HepG2 (cell line): ENCODE results near the gene CDK6. TPM values are rescaled to one million over a fixed set of nuclear protein-coding genes. Genes with fewer than 3 reads are reported as not detected.
A peak's percentile ranks its signal among the peaks of the same experiment; 100 is the strongest.

ENCODE experiments used
- ATAC-seq: fragments of 200-7000 bp; cut with Tn5 transposase; 3 replicates; pipeline ENCODE4 v1.9.1; 2020; ENCODE audit warnings: mild to moderate bottlenecking, moderate library complexity
- BruUV-seq: library from RNA; stranded (reverse); fragments of 400-500 nt; replicated peaks from 2 replicates; lab custom pipeline; 2021; lab: Mats Ljungman, UMichigan
- CTCF ChIA-PET: fragments of 300-600 bp; formaldehyde crosslinking; extraction: SDS; loops from one replicate; lab custom pipeline; 2021; ENCODE audit warnings: low total read pairs, inconsistent platforms, low intra/inter-chr PET ratio; lab: Yijun Ruan, JAX
- POLR2A ChIA-PET: fragments of 350-600 bp; sonication (Branson Sonifier 250); formaldehyde crosslinking; loops from one replicate; lab custom pipeline; 2020; ENCODE audit warnings: antibody characterized with exemption, inconsistent platforms; lab: Yijun Ruan, JAX
- DNase-seq: peaks from one replicate; pipeline ENCODE4 v3.0.0-alpha.2; 2015; ENCODE audit warnings: low spot score
- FAIRE-seq: peaks from 3 replicates; lab custom pipeline; 2011; peaks lifted over from hg19 to GRCh38; lab: Jason Lieb, UNC
- H2AFZ ChIP-seq: one replicate; pipeline ENCODE4 v1.6.1; 2011; ENCODE audit warnings: low read length, inconsistent platforms
- H3K27ac ChIP-seq: fragments of 300-600 bp; 3 replicates; pipeline ENCODE4 v1.8.0; 2011; ENCODE audit warnings: mixed run types, mild to moderate bottlenecking, mixed read lengths, low read length, inconsistent platforms; ENCODE audit not compliant: insufficient read depth; ENCODE audit errors: extremely low read length
- H3K27me3 ChIP-seq, 2 experiments: fragments of 200-600 bp in 1 of 2; 2 replicates in 1 of 2; 3 replicates in 1 of 2; pipeline versions ENCODE4 v1.6.0 to v1.8.0; 2011; ENCODE audit warnings: low read length in 2 of 2, mild to moderate bottlenecking in 2 of 2, moderate library complexity in 2 of 2, inconsistent platforms in 1 of 2; ENCODE audit not compliant: insufficient read depth in 2 of 2, control insufficient read depth in 1 of 2
- H3K36me3 ChIP-seq, 2 experiments: fragments of 200-600 bp in 1 of 2; replicated peaks in 1 of 2; 2 replicates in 1 of 2; 3 replicates in 1 of 2; pipeline versions ENCODE4 v1.5.1 to v1.8.0; 2011; ENCODE audit warnings: low read length in 2 of 2, inconsistent platforms in 1 of 2; ENCODE audit not compliant: insufficient read depth in 2 of 2, control insufficient read depth in 1 of 2
- H3K4me1 ChIP-seq: 2 replicates; pipeline ENCODE4 v1.5.1; 2012; ENCODE audit warnings: low read length, inconsistent platforms; ENCODE audit not compliant: insufficient read depth
- H3K4me2 ChIP-seq: 2 replicates; pipeline ENCODE4 v1.6.0; 2011; ENCODE audit warnings: low read depth, low read length, inconsistent platforms
- H3K4me3 ChIP-seq, 3 experiments: fragments of 200-600 bp in 1 of 3; sonication (generic), shearing (Covaris generic) in 1 of 3; replicated peaks in 1 of 3; 2 replicates each; pipeline ENCODE4 v1.5.1; 2011 to 2016; ENCODE audit warnings: low read length in 3 of 3, inconsistent platforms in 2 of 3, low read depth in 2 of 3, mild to moderate bottlenecking in 2 of 3, control low read depth in 1 of 3, mixed read lengths in 1 of 3; ENCODE audit not compliant: insufficient read depth in 1 of 3
- H3K79me2 ChIP-seq: one replicate; pipeline ENCODE4 v1.6.1; 2011; ENCODE audit warnings: low read length, inconsistent platforms; ENCODE audit not compliant: insufficient read depth
- H3K9ac ChIP-seq: 2 replicates; pipeline ENCODE4 v1.6.0; 2011; ENCODE audit warnings: mild to moderate bottlenecking, low read depth, low read length, inconsistent platforms; ENCODE audit not compliant: insufficient read depth
- H3K9me3 ChIP-seq: 2 replicates; pipeline ENCODE4 v1.5.1; 2012; ENCODE audit warnings: mild to moderate bottlenecking, low read length
- H4K20me1 ChIP-seq: 2 replicates; pipeline ENCODE4 v1.6.0; 2011; ENCODE audit warnings: inconsistent platforms, mild to moderate bottlenecking, low read length, moderate library complexity; ENCODE audit not compliant: insufficient read depth
- BORCS8-MEF2B ChIP-seq: sonication (generic); formaldehyde crosslinking; IDR thresholded peaks from 2 replicates; pipeline ENCODE4 v1.8.0; 2022; ENCODE audit warnings: mild to moderate bottlenecking, missing genetic modification reagents
- FOXJ3 ChIP-seq: sonication (generic); formaldehyde crosslinking; IDR thresholded peaks from 2 replicates; pipeline ENCODE4 v1.4.0; 2020; ENCODE audit warnings: missing genetic modification reagents, mild to moderate bottlenecking, borderline replicate concordance
- GTF3A ChIP-seq: sonication (generic); formaldehyde crosslinking; conservative IDR thresholded peaks from 2 replicates; pipeline ENCODE4 v1.4.0; 2020; ENCODE audit warnings: mild to moderate bottlenecking, missing genetic modification reagents
- JUND ChIP-seq: sonication (generic); formaldehyde crosslinking; IDR thresholded peaks from 2 replicates; pipeline ENCODE4 v1.8.0; 2022; ENCODE audit warnings: mild to moderate bottlenecking, missing genetic modification reagents
- PAWR ChIP-seq: sonication (generic); formaldehyde crosslinking; IDR thresholded peaks from 2 replicates; pipeline ENCODE4 v1.4.0; 2020; ENCODE audit warnings: missing genetic modification reagents, mild to moderate bottlenecking, borderline replicate concordance
- RFX5 ChIP-seq: IDR thresholded peaks from 2 replicates; pipeline ENCODE4 v1.6.1; 2011; ENCODE audit warnings: low read depth, low read length, improper control_type of control experiment
- SNAI1 ChIP-seq: sonication (generic); formaldehyde crosslinking; IDR thresholded peaks from 2 replicates; pipeline ENCODE4 v1.5.0; 2020; ENCODE audit warnings: mild to moderate bottlenecking, missing genetic modification reagents, borderline replicate concordance
- SOX6 ChIP-seq, 2 experiments: fragments of 450-650 bp in 1 of 2; sonication (generic) in 1 of 2; formaldehyde crosslinking in 1 of 2; IDR thresholded peaks; 2 replicates each; pipeline versions ENCODE4 v1.4.0 to v1.6.1; 2017 to 2020; ENCODE audit warnings: antibody characterized with exemption in 1 of 2, mild to moderate bottlenecking in 1 of 2, missing genetic modification reagents in 1 of 2
- U2AF1 ChIP-seq: fragments of 200-400 bp; formaldehyde crosslinking; optimal IDR thresholded peaks from 2 replicates; pipeline ENCODE3; 2017; ENCODE audit warnings: mild to moderate bottlenecking, low read depth, low read length
- ZMAT3 ChIP-seq: sonication (generic); formaldehyde crosslinking; conservative IDR thresholded peaks from 2 replicates; pipeline ENCODE4 v1.7.0; 2021; ENCODE audit warnings: missing genetic modification reagents
- ZNF225 ChIP-seq: sonication (generic); formaldehyde crosslinking; IDR thresholded peaks from 2 replicates; pipeline ENCODE4 v1.4.0; 2020; ENCODE audit warnings: mild to moderate bottlenecking, missing genetic modification reagents
- ZNF629 ChIP-seq: sonication (generic); formaldehyde crosslinking; conservative IDR thresholded peaks from 2 replicates; pipeline ENCODE4 v1.5.0; 2020; ENCODE audit warnings: missing genetic modification reagents
- ZSCAN29 ChIP-seq: sonication (generic); formaldehyde crosslinking; conservative IDR thresholded peaks from 2 replicates; pipeline ENCODE4 v1.4.0; 2020; ENCODE audit warnings: mild to moderate bottlenecking, missing genetic modification reagents
- WGBS: methylation state at CpG from one replicate; pipeline ENCODE4 v1.1.6; 2017; ENCODE audit warnings: low lambda C conversion rate; 5-methylcytosine and 5-hydroxymethylcytosine counted together
- in situ Hi-C: cut with HindIII; loops from 2 replicates; pipeline ENCODE4 v1.10.0; 2017; ENCODE audit warnings: low pct_unique_long_range_greater_than_20kb; ENCODE audit not compliant: extremely low pct_ligation_motif_present
- intact Hi-C: fragments of 100-400 bp; cut with micrococcal nuclease; formaldehyde crosslinking; loops from one replicate; pipeline ENCODE4 v1.10.0; 2022; ENCODE audit not compliant: unreplicated experiment
- polyA plus RNA-seq, 8 experiments: library from polyadenylated mRNA; depleted of rRNA in 3 of 8; stranded (reverse) in 7 of 8; unstranded in 1 of 8; fragments of >200 nt; fragmentation: Illumina TruSeq in 4 of 8; extraction: Trizol in 4 of 8; gene quantifications; 2 replicates each; pipeline versions ENCODE4 v1.2.1 to v1.2.3, GENCODE V29; 2011 to 2016; ENCODE audit warnings: low read depth in 4 of 8, missing spikeins in 1 of 8, mixed read lengths in 1 of 8; ENCODE audit not compliant: insufficient read depth in 1 of 8
- total RNA-seq, 5 experiments: library from RNA; depleted of rRNA; stranded (reverse); fragments of >200 nt; fragmentation: Illumina TruSeq; extraction: Trizol; gene quantifications; 2 replicates each; pipeline ENCODE4 v1.2.3, GENCODE V29; 2016; ENCODE audit warnings: low read depth in 1 of 5

The CDK6 gene
- total and polyA plus RNA-seq, 2 of the 13 experiments (the other 11 are each of a cell fraction or from before 2014, with no cell fraction given): 34.6 to 90.8 TPM

- Histone ChIP-seq H3K9me3 (no peaks in the 10 kb centered on the region), H4K20me1 (peaks cover 10% of the 10 kb centered on the region), H2AFZ (no peak overlapping the region), H3K4me2 (no peak overlapping the region), H3K79me2 (peaks cover 82% of the 10 kb centered on the region), H3K4me1 (peaks cover 19% of the 10 kb centered on the region), H3K9ac (no peak overlapping the region), H3K27ac (no peak overlapping the region), H3K36me3 (peaks cover 4 to 44% of the 10 kb centered on the region in 2 experiments)
- DNase-seq (no peak), ATAC-seq (no peak), FAIRE-seq (no peak)
- in situ Hi-C loops: no loop called here
- BruUV-seq: no TSS peak
- 95% methylated on average over 3 of the region's 3 CpGs for WGBS
- CTCF ChIA-PET: no interaction called here
- POLR2A ChIA-PET: no interaction called here
- intact Hi-C loops: no loop called here
- TF ChIP-seq SOX6 (IDR thresholded peaks at IDR 0.05): no peak
- TF ChIP-seq SOX6 (CRISPR knock-in tag; IDR thresholded peaks at IDR 0.05): no peak
- TF ChIP-seq ZNF629 (CRISPR knock-in tag): peak; percentile 52; the same call in 1 of the 2 replicates
- TF ChIP-seq, all 625 proteins: peak for 1
- H3K27me3 ChIP-seq: no peaks in the 10 kb centered on the region
- H3K4me3 ChIP-seq: no peak overlapping the region
These were observed 99.5 kb downstream of the CDK6 start for GRCh38 chr7:92736870-92737269.

- DNase-seq: no peak
- H3K4me3 ChIP-seq: no peak overlapping the region
- intact Hi-C loops: no loop called here
- peaks cover 82% of the 10 kb centered on the region for H3K79me2 ChIP-seq
- H3K4me2 ChIP-seq: no peak overlapping the region
- no peak for TF ChIP-seq ZMAT3 (CRISPR knock-in tag)
- no peak for TF ChIP-seq GTF3A (CRISPR knock-in tag)
- TF ChIP-seq SNAI1 (CRISPR knock-in tag): no peak
- no peak for TF ChIP-seq ZNF225 (CRISPR knock-in tag)
- TF ChIP-seq BORCS8-MEF2B (CRISPR knock-in tag): no peak
- no peak for TF ChIP-seq U2AF1
- no peak for TF ChIP-seq JUND
- no peak for TF ChIP-seq PAWR (CRISPR knock-in tag)
- no peak for TF ChIP-seq RFX5
- no peak for TF ChIP-seq FOXJ3 (CRISPR knock-in tag)
- TF ChIP-seq ZSCAN29 (CRISPR knock-in tag): no peak
- H3K9ac ChIP-seq: no peak overlapping the region
- peaks cover 10% of the 10 kb centered on the region for H4K20me1 ChIP-seq
- no peak overlapping the region for H2AFZ ChIP-seq
- no peak overlapping the region for H3K27ac ChIP-seq
- no peak for FAIRE-seq
- no peak for ATAC-seq
- in situ Hi-C loops: no loop called here
- WGBS: over 99% methylated on average over 3 of the region's 3 CpGs
- ChIA-PET POLR2A (no interaction called here), CTCF (no interaction called here)
- H3K4me1 ChIP-seq: peaks cover 8% of the 10 kb centered on the region
- BruUV-seq: no TSS peak
- H3K9me3 ChIP-seq: no peaks in the 10 kb centered on the region
- H3K27me3 ChIP-seq: no peaks in the 10 kb centered on the region
- H3K36me3 ChIP-seq: peaks cover 6 to 54% of the 10 kb centered on the region in 2 experiments
These were observed 100.7 kb downstream of the CDK6 start for GRCh38 chr7:92735707-92736106.
